Measurements from ENCODE around the gene ARID3C.

ARID3C gene

GRCh38 chr9:34600908-34601307 lies 28.0 kb downstream of the ARID3C start:
- no peak for FAIRE-seq
- no peak for DNase-seq (ENCODE audit: insufficient read length, low spot score)

- DNase-seq (ENCODE audit: insufficient read length, low spot score) = no peak
Observed at GRCh38 chr9:34599546-34599945, 29.3 kb downstream of the ARID3C start.

GRCh38 chr9:34594177-34594576 lies 34.7 kb downstream of the ARID3C start:
- DNase-seq (ENCODE audit: insufficient read length, low spot score) (no peak), FAIRE-seq (no peak)

More at GRCh38 chr9:34599546-34599945, 29.3 kb downstream of the ARID3C start:
- FAIRE-seq = no peak

GRCh38 chr9:34592895-34593601 lies 35.8 kb downstream of the ARID3C start:
- FAIRE-seq (no peak), DNase-seq (ENCODE audit: insufficient read length, low spot score) (no peak)

- DNase-seq (ENCODE audit: insufficient read length, low spot score) (no peak), FAIRE-seq (peak; percentile 11)
Observed at GRCh38 chr9:34591917-34592866, 36.7 kb downstream of the ARID3C start.

GRCh38 chr9:34591248-34591916 lies 37.5 kb downstream of the ARID3C start:
- DNase-seq (ENCODE audit: insufficient read length, low spot score) (peak; percentile 95), FAIRE-seq (no peak)

- DNase-seq (ENCODE audit: insufficient read length, low spot score) (no peak), FAIRE-seq (no peak)
Observed at GRCh38 chr9:34590381-34591247, 38.3 kb downstream of the ARID3C start.

- FAIRE-seq (no peak), DNase-seq (ENCODE audit: insufficient read length, low spot score) (no peak)
Observed at GRCh38 chr9:34589636-34590380, 39.1 kb downstream of the ARID3C start, which contains the start of gene CNTFR. CNTFR (minus strand) TSS chr9:34589724; CDS start chr9:34568981, 20,743 bp downstream.

GRCh38 chr9:34588671-34589635 lies 39.9 kb downstream of the ARID3C start:
- DNase-seq (ENCODE audit: insufficient read length, low spot score) = no peak
- FAIRE-seq = no peak

GRCh38 chr9:34587271-34587670 lies 41.6 kb downstream of the ARID3C start:
- FAIRE-seq = no peak
- DNase-seq (ENCODE audit: insufficient read length, low spot score) = no peak

GRCh38 chr9:34585946-34586669 lies 42.8 kb downstream of the ARID3C start:
- FAIRE-seq (no peak), DNase-seq (ENCODE audit: insufficient read length, low spot score) (no peak)

- no peak for DNase-seq (ENCODE audit: insufficient read length, low spot score)
Observed at GRCh38 chr9:34584970-34585369, 43.9 kb downstream of the ARID3C start.

GRCh38 chr9:34582787-34583186 lies 46.1 kb downstream of the ARID3C start:
- FAIRE-seq (no peak), DNase-seq (ENCODE audit: insufficient read length, low spot score) (no peak)

More at GRCh38 chr9:34584970-34585369, 43.9 kb downstream of the ARID3C start:
- no peak for FAIRE-seq

GRCh38 chr9:34581318-34581717 lies 47.5 kb downstream of the ARID3C start:
- FAIRE-seq (no peak), DNase-seq (ENCODE audit: insufficient read length, low spot score) (no peak)

GRCh38 chr9:34580358-34580757 lies 48.5 kb downstream of the ARID3C start:
- DNase-seq (ENCODE audit: insufficient read length, low spot score) (no peak), FAIRE-seq (no peak)

- no peak for FAIRE-seq
- DNase-seq (ENCODE audit: insufficient read length, low spot score) = no peak
Observed at GRCh38 chr9:34579808-34580163, 49.1 kb downstream of the ARID3C start.

GRCh38 chr9:34579104-34579807 lies 49.6 kb downstream of the ARID3C start:
- FAIRE-seq = no peak
- no peak for DNase-seq (ENCODE audit: insufficient read length, low spot score)

Measured in GM19239 (cell line).